Measurements from ENCODE around the gene RNPC3. TPM values are rescaled to one million over a fixed set of nuclear protein-coding genes. Genes with fewer than 3 reads are reported as not detected.

The RNPC3 gene
- total and polyA plus RNA-seq, 2 of the 8 experiments (the other 6 are each of a cell fraction or from before 2014, with no cell fraction given): 10.9 to 12.8 TPM

- peak; percentile 21 to 83; a peak in 3 of 4 replicates for TF ChIP-seq SIN3A (conservative IDR thresholded peaks at IDR 0.05 in 1 of 2, IDR thresholded peaks at IDR 0.05 in 1 of 2; ENCODE audit: low read depth in 1 of 2, low read length in 2 of 2)
- TF ChIP-seq SP4 (IDR thresholded peaks at IDR 0.05; ENCODE audit: low read length): no peak
- no peak for TF ChIP-seq EP300 (IDR thresholded peaks at IDR 0.05; ENCODE audit: borderline replicate concordance in 1 of 2, low read depth in 2 of 2, low read length in 2 of 2)
- TF ChIP-seq CREB1 (IDR thresholded peaks at IDR 0.05): no peak
- no peak for TF ChIP-seq RNF2 (IDR thresholded peaks at IDR 0.05; ENCODE audit: borderline replicate concordance, low read depth, low read length, missing control alignments, poor library complexity, severe bottlenecking)
- peak; percentile 30 for TF ChIP-seq TAF7 (optimal IDR thresholded peaks at IDR 0.05; ENCODE audit: borderline replicate concordance, low read depth, low read length)
- no peak for TF ChIP-seq ATF3 (IDR thresholded peaks at IDR 0.05; ENCODE audit: insufficient read depth, low read depth, low read length)
- no peak for TF ChIP-seq CTCF (IDR thresholded peaks at IDR 0.05; ENCODE audit: control extremely low read depth in 1 of 3, insufficient read depth in 1 of 3, low read depth in 1 of 3, low read length in 3 of 3)
- TF ChIP-seq PHF8 (conservative IDR thresholded peaks at IDR 0.05; ENCODE audit: low read depth, low read length): peak; percentile 74
- TF ChIP-seq POLR2AphosphoS5 (IDR thresholded peaks at IDR 0.05; ENCODE audit: low read depth, low read length): peak; percentile 19; the same call in 1 of the 2 replicates
- no peak for TF ChIP-seq KDM5A (IDR thresholded peaks at IDR 0.05; ENCODE audit: low read length)
- TF ChIP-seq FOSL1 (IDR thresholded peaks at IDR 0.05; ENCODE audit: insufficient read depth, low read depth, low read length): no peak
- no peak; the same call in 1 of the 2 replicates for TF ChIP-seq ATF2 (IDR thresholded peaks at IDR 0.05; ENCODE audit: low read length)
- TF ChIP-seq BRCA1 (IDR thresholded peaks at IDR 0.05; ENCODE audit: low read depth, low read length): peak; percentile 88
- TF ChIP-seq CHD1 (IDR thresholded peaks at IDR 0.05; ENCODE audit: low read depth, low read length): no peak
- peak; percentile 62; the same call in 1 of the 2 replicates for TF ChIP-seq TAF1 (IDR thresholded peaks at IDR 0.05; ENCODE audit: low read depth, low read length)
- no peak for TF ChIP-seq GABPA (IDR thresholded peaks at IDR 0.05; ENCODE audit: borderline replicate concordance, insufficient read depth, low read length)
Observed at GRCh38 chr1:103525607-103526507, at the start of gene RNPC3 (continued).

All from H1 (cell line).